ENCODE results near the gene LRCH2. TPM values are rescaled to one million over a fixed set of nuclear protein-coding genes. Genes with fewer than 3 reads are reported as not detected.

LRCH2 gene
- total RNA-seq, 1 donor from 2014 or later, result 16.9 TPM

- no peak overlapping the region for H3K4me3 Mint-ChIP-seq (ENCODE audit: low read depth)
- H3K27ac Mint-ChIP-seq, result no peak overlapping the region
- H3K9me3 Mint-ChIP-seq (ENCODE audit: low read depth), result no peaks in the 10 kb centered on the region
Observed at GRCh38 chrX:115134382-115134781, 99.5 kb downstream of the LRCH2 start.

GRCh38 chrX:115112411-115112810 is 121.5 kb downstream of the LRCH2 start:
- TF ChIP-seq CTCF (IDR thresholded peaks at IDR 0.05; ENCODE audit: unreplicated experiment), result no peak
- Mint-ChIP-seq H3K27me3 (no peaks in the 10 kb centered on the region), H3K36me3 (ENCODE audit: insufficient read depth) (peaks cover 26% of the 10 kb centered on the region), H3K9me3 (ENCODE audit: low read depth) (peaks cover 2% of the 10 kb centered on the region), H3K4me3 (ENCODE audit: low read depth) (no peak overlapping the region), H3K27ac (no peak overlapping the region), H3K4me1 (ENCODE audit: low read depth) (peaks cover 1% of the 10 kb centered on the region)
- DNase-seq (ENCODE audit: low spot score, unreplicated experiment), result no peak

More at GRCh38 chrX:115134382-115134781, 99.5 kb downstream of the LRCH2 start:
- H3K27me3 Mint-ChIP-seq, result no peaks in the 10 kb centered on the region
- H3K36me3 Mint-ChIP-seq (ENCODE audit: insufficient read depth), result peaks cover 20% of the 10 kb centered on the region
- DNase-seq (ENCODE audit: low spot score, unreplicated experiment), result no peak
- H3K4me1 Mint-ChIP-seq (ENCODE audit: low read depth), result no peaks in the 10 kb centered on the region
- no peak for TF ChIP-seq CTCF (IDR thresholded peaks at IDR 0.05; ENCODE audit: unreplicated experiment)

- H3K9me3 Mint-ChIP-seq (ENCODE audit: low read depth), result peaks cover 51% of the 10 kb centered on the region
- no peaks in the 10 kb centered on the region for H3K4me1 Mint-ChIP-seq (ENCODE audit: low read depth)
- TF ChIP-seq CTCF (IDR thresholded peaks at IDR 0.05; ENCODE audit: unreplicated experiment), result no peak
- peaks cover 65% of the 10 kb centered on the region for H3K36me3 Mint-ChIP-seq (ENCODE audit: insufficient read depth)
- DNase-seq (ENCODE audit: low spot score, unreplicated experiment), result no peak
- H3K4me3 Mint-ChIP-seq (ENCODE audit: low read depth), result no peak overlapping the region
- no peaks in the 10 kb centered on the region for H3K27me3 Mint-ChIP-seq
- H3K27ac Mint-ChIP-seq, result no peak overlapping the region
Observed at GRCh38 chrX:115098897-115099296, 135.0 kb downstream of the LRCH2 start.

- no peak for DNase-seq (ENCODE audit: low spot score, unreplicated experiment)
Observed at GRCh38 chrX:115093191-115093590, 140.7 kb downstream of the LRCH2 start.

GRCh38 chrX:115089419-115089818 is 144.5 kb downstream of the LRCH2 start:
- Mint-ChIP-seq H3K4me1 (ENCODE audit: low read depth) (no peaks in the 10 kb centered on the region), H3K4me3 (ENCODE audit: low read depth) (no peak overlapping the region), H3K36me3 (ENCODE audit: insufficient read depth) (peaks cover 32% of the 10 kb centered on the region), H3K9me3 (ENCODE audit: low read depth) (peaks cover 36% of the 10 kb centered on the region), H3K27ac (no peak overlapping the region), H3K27me3 (no peaks in the 10 kb centered on the region)
- no peak for TF ChIP-seq CTCF (IDR thresholded peaks at IDR 0.05; ENCODE audit: unreplicated experiment)
- DNase-seq (ENCODE audit: low spot score, unreplicated experiment), result no peak

More at GRCh38 chrX:115093191-115093590, 140.7 kb downstream of the LRCH2 start:
- Mint-ChIP-seq H3K27ac (no peak overlapping the region), H3K4me1 (ENCODE audit: low read depth) (no peaks in the 10 kb centered on the region), H3K36me3 (ENCODE audit: insufficient read depth) (peaks cover 54% of the 10 kb centered on the region), H3K4me3 (ENCODE audit: low read depth) (no peak overlapping the region), H3K9me3 (ENCODE audit: low read depth) (peaks cover 41% of the 10 kb centered on the region), H3K27me3 (no peaks in the 10 kb centered on the region)
- TF ChIP-seq CTCF (IDR thresholded peaks at IDR 0.05; ENCODE audit: unreplicated experiment), result no peak

All from progenitor cell of endocrine pancreas (in vitro differentiated cells).